Muscle of leg (tissue), 16 donors: ENCODE measurements around the gene RASSF4. TPM values are rescaled to one million over a fixed set of nuclear protein-coding genes. Genes with fewer than 3 reads are reported as not detected.

Source experiments
- DNase-seq: peaks from one replicate; pipeline ENCODE4 v3.0.0; 2013
- H3K27ac ChIP-seq: one replicate; pipeline ENCODE4 v1.5.1; 2013; ENCODE audit warnings: mild to moderate bottlenecking, low read length, control low read depth
- H3K27me3 ChIP-seq: one replicate; pipeline ENCODE4 v1.6.1; 2013; ENCODE audit warnings: low read length; ENCODE audit not compliant: control insufficient read depth, insufficient read depth
- H3K36me3 ChIP-seq: one replicate; pipeline ENCODE4 v1.6.1; 2013; ENCODE audit warnings: low read length; ENCODE audit not compliant: control insufficient read depth, insufficient read depth
- H3K4me1 ChIP-seq: one replicate; pipeline ENCODE4 v1.6.1; 2013; ENCODE audit warnings: low read length; ENCODE audit not compliant: control insufficient read depth, insufficient read depth
- H3K4me3 ChIP-seq: one replicate; pipeline ENCODE4 v1.5.1; 2013; ENCODE audit warnings: low read length, control low read depth
- H3K9me3 ChIP-seq: replicated peaks from 2 replicates; pipeline ENCODE4 v1.6.1; 2013; ENCODE audit warnings: low read depth, low read length; ENCODE audit not compliant: control insufficient read depth
- WGBS: methylation state at CpG from one replicate; pipeline ENCODE4 v1.1.5; 2013; ENCODE audit warnings: missing lambda C conversion rate; ENCODE audit not compliant: insufficient coverage; 5-methylcytosine and 5-hydroxymethylcytosine counted together
- long read RNA-seq, 11 donors: transcript quantifications; one replicate each; lab custom pipeline, GENCODE V29; 2026
- polyA plus RNA-seq, 8 donors: library from polyadenylated mRNA; unstranded; fragments of 120-200 nt; gene quantifications; one replicate each; pipeline versions ENCODE4 v1.2.1 to v1.2.3, GENCODE V29; 2013; ENCODE audit warnings: inconsistent platforms in 1 of 8, low replicate concordance in 1 of 8; ENCODE audit not compliant: insufficient read length in 8 of 8, insufficient read depth in 1 of 8
- total RNA-seq: library from RNA; stranded (reverse); fragments of 120-200 nt; gene quantifications from one replicate; pipeline ENCODE4 v1.2.4, GENCODE V29; 2013

Gene RASSF4
- total RNA-seq (53.0 TPM), polyA plus RNA-seq (10 to 100 TPM; 59.1 to 79.9 (median 69.4) TPM)
- long read RNA-seq, donor 1, transcript RASSF4-201 (11 exons, 3,641 nt), result major isoform, 7 of 14 reads
- long read RNA-seq, donor 1, partial matches to known transcripts, result 7 of 14 reads
- long read RNA-seq, donor 1, other reads (novel, unspliced or antisense), result 0 of 14 reads
- long read RNA-seq, donor 2, partial matches to known transcripts, result 0 of 2 reads
- long read RNA-seq, donor 2, other reads (novel, unspliced or antisense), result 0 of 2 reads
- long read RNA-seq, donor 3, transcript RASSF4-201 (11 exons, 3,641 nt), result major isoform, 8 of 8 reads
- long read RNA-seq, donor 3, partial matches to known transcripts, result 0 of 8 reads
- long read RNA-seq, donor 3, other reads (novel, unspliced or antisense), result 0 of 8 reads
- long read RNA-seq, donor 4, partial matches to known transcripts, result 0 of 7 reads
- long read RNA-seq, donor 4, other reads (novel, unspliced or antisense), result 0 of 7 reads
- long read RNA-seq, donor 5, full-length matches to known transcripts, result 38 of 58 reads
- long read RNA-seq, donor 5, partial matches to known transcripts, result 15 of 58 reads
- long read RNA-seq, donor 5, other reads (novel, unspliced or antisense), result 5 of 58 reads
- long read RNA-seq, donor 6, full-length matches to known transcripts, result 25 of 51 reads
- long read RNA-seq, donor 6, partial matches to known transcripts, result 26 of 51 reads
- long read RNA-seq, donor 6, other reads (novel, unspliced or antisense), result 0 of 51 reads
- long read RNA-seq, donor 7, transcript RASSF4-201 (11 exons, 3,641 nt), result major isoform, 18 of 53 reads
- long read RNA-seq, donor 7, partial matches to known transcripts, result 33 of 53 reads
- long read RNA-seq, donor 7, other reads (novel, unspliced or antisense), result 0 of 53 reads
- long read RNA-seq, donor 8, transcript RASSF4-201 (11 exons, 3,641 nt), result major isoform, 13 of 13 reads
- long read RNA-seq, donor 8, partial matches to known transcripts, result 0 of 13 reads
- long read RNA-seq, donor 8, other reads (novel, unspliced or antisense), result 0 of 13 reads
- long read RNA-seq, donor 9, partial matches to known transcripts, result 0 of 7 reads
- long read RNA-seq, donor 9, other reads (novel, unspliced or antisense), result 0 of 7 reads
- long read RNA-seq, donor 10, full-length matches to known transcripts, result 11 of 47 reads
- long read RNA-seq, donor 10, partial matches to known transcripts, result 36 of 47 reads
- long read RNA-seq, donor 10, other reads (novel, unspliced or antisense), result 0 of 47 reads
- long read RNA-seq, donor 11, full-length matches to known transcripts, result 5 of 5 reads
- long read RNA-seq, donor 11, partial matches to known transcripts, result 0 of 5 reads
- long read RNA-seq, donor 11, other reads (novel, unspliced or antisense), result 0 of 5 reads

GRCh38 chr10:44959247-44960087 is at the start of gene RASSF4:
Gene RASSF4, plus strand, starts transcription at chr10:44959802. Its CDS starts 10,401 bp downstream, at chr10:44970203.
- Histone ChIP-seq H3K4me3 (peak within 1 kb of the TSS; percentile 92), H3K27ac (peak within 1 kb of the TSS; percentile 88), H3K9me3 (peaks cover 3% of the 10 kb centered on the region), H3K4me1 (peaks cover 66% of the 10 kb centered on the region), H3K36me3 (peaks cover 16% of the 10 kb centered on the region), H3K27me3 (no peaks in the 10 kb centered on the region)
- DNase-seq, result peak; percentile 92
- WGBS, result under 1% methylated on average over 72 of the region's 74 CpGs

- Histone ChIP-seq H3K4me1 (peaks cover 73% of the 10 kb centered on the region), H3K4me3 (no peak overlapping the region), H3K27ac (no peak overlapping the region), H3K36me3 (no peaks in the 10 kb centered on the region), H3K9me3 (no peaks in the 10 kb centered on the region), H3K27me3 (no peaks in the 10 kb centered on the region)
- no CpG with 5 or more reads among the region's 1 CpG for WGBS
- no peak for DNase-seq
Observed at GRCh38 chr10:44909910-44910309, 49.7 kb upstream of the RASSF4 start.

DNA sequence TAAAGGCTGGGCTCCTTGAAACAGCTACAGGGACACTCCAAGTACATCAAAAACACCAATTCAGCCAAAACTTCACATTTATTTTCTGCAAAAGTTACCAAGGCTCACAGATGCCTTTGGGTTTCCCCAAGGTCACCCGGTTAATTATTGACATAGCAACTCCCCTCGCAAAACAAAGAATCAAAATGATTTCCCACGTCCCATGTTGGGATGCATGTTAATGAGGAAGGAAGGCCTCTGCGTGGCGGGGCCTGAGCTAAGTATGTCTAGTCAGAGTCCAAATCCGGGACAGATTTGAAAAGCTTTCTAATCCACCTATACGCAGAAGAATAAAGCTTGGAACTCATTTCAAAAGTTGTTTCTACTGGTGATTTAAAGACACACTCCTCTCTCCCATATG is 49.0 kb upstream of the RASSF4 start:
- Histone ChIP-seq H3K36me3 (no peaks in the 10 kb centered on the region), H3K27me3 (no peaks in the 10 kb centered on the region), H3K27ac (no peak overlapping the region), H3K9me3 (no peaks in the 10 kb centered on the region), H3K4me3 (no peak overlapping the region), H3K4me1 (peaks cover 73% of the 10 kb centered on the region)
- no peak for DNase-seq
- 23% methylated on average over 3 of the region's 7 CpGs for WGBS

DNA sequence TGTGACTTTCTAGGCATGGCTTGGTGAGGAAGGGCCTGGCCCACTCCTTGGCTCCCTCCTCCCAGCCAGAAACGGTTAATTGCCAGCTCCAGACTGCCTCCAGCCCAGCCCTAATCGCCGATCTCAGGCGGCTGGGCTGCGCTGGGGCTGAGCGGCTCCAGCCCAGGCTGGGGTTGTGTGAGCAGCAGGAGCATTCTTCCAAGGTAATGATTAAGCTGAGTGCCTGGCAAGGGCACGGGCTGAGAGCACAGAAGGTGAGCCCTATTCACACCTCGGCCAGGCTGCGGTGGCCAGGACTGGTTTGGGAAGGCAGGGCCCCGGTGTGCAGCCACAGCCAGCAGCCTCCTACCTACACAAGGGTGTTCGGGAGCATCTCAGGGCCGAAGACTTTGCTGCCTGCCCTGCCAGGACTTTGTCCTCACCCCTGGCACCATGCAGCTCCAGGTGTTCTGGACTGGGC is 48.5 kb upstream of the RASSF4 start, which contains the start of gene TMEM72:
TSS of gene TMEM72 (plus strand) at position 257 of the 460 bp plus-strand sequence. CDS start at position 433, 176 bp downstream.
- Histone ChIP-seq H3K4me1 (peaks cover 70% of the 10 kb centered on the region), H3K27me3 (no peaks in the 10 kb centered on the region), H3K9me3 (no peaks in the 10 kb centered on the region), H3K27ac (no peak within 1 kb of the TSS), H3K36me3 (no peaks in the 10 kb centered on the region), H3K4me3 (no peak within 1 kb of the TSS)
- WGBS, result 25% methylated on average over 12 of the region's 12 CpGs
- DNase-seq, result peak; percentile 42

GRCh38 chr10:44911951-44912350 is 47.7 kb upstream of the RASSF4 start:
- peaks cover 62% of the 10 kb centered on the region for H3K4me1 ChIP-seq
- no peaks in the 10 kb centered on the region for H3K36me3 ChIP-seq
- 73% methylated on average over 2 of the region's 3 CpGs for WGBS
- H3K27me3 ChIP-seq, result no peaks in the 10 kb centered on the region
- H3K4me3 ChIP-seq, result no peak overlapping the region
- DNase-seq, result no peak
- H3K9me3 ChIP-seq, result no peaks in the 10 kb centered on the region
- no peak overlapping the region for H3K27ac ChIP-seq

DNA sequence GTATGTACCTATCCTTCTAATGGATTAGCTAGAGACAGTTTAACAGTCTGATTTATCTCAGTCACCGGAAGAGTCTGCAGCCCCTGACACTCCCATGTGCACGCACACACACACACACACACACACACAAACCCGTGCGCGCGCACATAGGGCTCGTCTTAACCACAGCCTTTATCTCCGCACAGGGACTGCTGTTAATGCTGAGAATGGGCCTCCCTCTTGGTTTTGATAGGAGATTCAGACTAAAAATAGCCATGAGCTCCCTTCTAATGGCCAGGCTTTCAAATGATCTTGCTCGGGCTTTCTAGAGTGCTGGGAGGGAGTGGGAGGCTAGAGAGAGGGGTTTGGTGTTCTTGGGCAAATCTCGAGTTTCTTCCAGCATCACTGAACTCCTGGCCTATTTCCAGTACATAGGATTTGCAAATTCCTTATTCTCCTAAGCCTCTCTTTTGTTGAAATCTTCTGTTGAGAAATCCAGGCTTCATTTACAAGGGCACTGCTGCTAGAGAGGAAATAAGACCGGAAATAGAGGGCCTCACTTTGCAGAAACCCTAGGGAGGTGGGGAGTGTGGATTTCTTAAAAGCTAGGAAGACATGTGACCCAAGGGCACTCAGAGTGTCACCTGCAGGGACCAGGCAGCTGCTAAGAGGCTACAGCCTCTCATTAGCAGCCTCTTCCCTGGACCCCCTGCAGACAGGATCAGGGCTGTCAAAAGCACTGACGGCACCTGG is 46.1 kb upstream of the RASSF4 start:
- Histone ChIP-seq H3K27me3 (no peaks in the 10 kb centered on the region), H3K4me3 (no peak overlapping the region), H3K9me3 (no peaks in the 10 kb centered on the region), H3K36me3 (no peaks in the 10 kb centered on the region), H3K27ac (peak overlapping the region; percentile 62), H3K4me1 (peaks cover 48% of the 10 kb centered on the region)
- DNase-seq, result peak; percentile 61
- 60% methylated on average over 1 of the region's 12 CpGs for WGBS

DNA sequence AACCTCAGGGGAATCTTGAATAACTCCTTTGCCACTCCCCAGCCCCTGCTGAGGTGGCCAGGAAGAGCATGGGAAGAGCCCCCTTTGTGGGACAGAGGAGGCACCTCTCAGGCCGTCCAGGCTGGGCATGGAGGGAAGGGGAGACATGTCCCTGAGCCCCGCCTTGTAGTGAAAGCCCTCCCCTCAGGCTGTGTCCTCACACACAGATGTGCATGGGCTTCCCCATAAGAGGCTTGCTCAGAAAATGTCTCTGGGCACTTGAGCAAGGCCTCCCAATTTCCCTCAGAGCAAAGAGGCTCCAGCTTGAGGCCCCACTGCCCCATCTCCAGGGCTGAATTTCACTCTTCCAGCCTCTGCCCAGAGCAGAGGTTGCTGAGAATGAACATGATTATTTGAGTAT is 44.7 kb upstream of the RASSF4 start:
- Histone ChIP-seq H3K9me3 (no peaks in the 10 kb centered on the region), H3K4me3 (no peak overlapping the region), H3K27me3 (no peaks in the 10 kb centered on the region), H3K27ac (no peak overlapping the region), H3K4me1 (peaks cover 37% of the 10 kb centered on the region), H3K36me3 (no peaks in the 10 kb centered on the region)
- no peak for DNase-seq
- WGBS, result 50% methylated on average over 1 of the region's 2 CpGs

GRCh38 chr10:44916429-44916828 is 43.2 kb upstream of the RASSF4 start:
- Histone ChIP-seq H3K27ac (no peak overlapping the region), H3K27me3 (no peaks in the 10 kb centered on the region), H3K36me3 (no peaks in the 10 kb centered on the region), H3K4me3 (no peak overlapping the region), H3K4me1 (peaks cover 26% of the 10 kb centered on the region), H3K9me3 (no peaks in the 10 kb centered on the region)
- no peak for DNase-seq
- 59% methylated on average over 2 of the region's 2 CpGs for WGBS
